IPS-NIHi7 (cell line): ENCODE results near the gene TRAPPC3.
A peak's percentile ranks its signal among the peaks of the same experiment; 100 is the strongest.

Source experiments
- DNase-seq: peaks from one replicate; pipeline ENCODE4 v3.0.0; 2012; ENCODE audit warnings: mixed read lengths; ENCODE audit errors: extremely low spot score

Gene TRAPPC3

GRCh38 chr1:36126797-36127500 is 22.3 kb downstream of the TRAPPC3 start:
- DNase-seq: no peak

- peak; percentile 9 for DNase-seq
These were observed 23.1 kb downstream of the TRAPPC3 start for GRCh38 chr1:36126005-36126716.

- no peak for DNase-seq
These were observed 23.9 kb downstream of the TRAPPC3 start, which contains the start of gene COL8A2 for GRCh38 chr1:36125129-36125991. Gene COL8A2, minus strand, starts transcription at chr1:36125222. Its CDS starts 24,980 bp downstream, at chr1:36100242.

- peak; percentile 31 for DNase-seq
These were observed 24.7 kb downstream of the TRAPPC3 start for GRCh38 chr1:36124404-36125128.

- DNase-seq: no peak
These were observed 25.9 kb downstream of the TRAPPC3 start for GRCh38 chr1:36123356-36123755.

GRCh38 chr1:36122062-36123030 is 26.9 kb downstream of the TRAPPC3 start:
- no peak for DNase-seq

GRCh38 chr1:36119456-36119855 is 29.8 kb downstream of the TRAPPC3 start:
- DNase-seq: no peak

- DNase-seq: no peak
These were observed 30.7 kb downstream of the TRAPPC3 start for GRCh38 chr1:36118447-36119204.

GRCh38 chr1:36116901-36117300 is 32.4 kb downstream of the TRAPPC3 start:
- no peak for DNase-seq

GRCh38 chr1:36115931-36116330 is 33.4 kb downstream of the TRAPPC3 start:
- DNase-seq: no peak

- DNase-seq: no peak
These were observed 34.1 kb downstream of the TRAPPC3 start for GRCh38 chr1:36115200-36115669.

GRCh38 chr1:36114371-36114770 is 34.9 kb downstream of the TRAPPC3 start:
- no peak for DNase-seq

GRCh38 chr1:36112823-36113222 is 36.5 kb downstream of the TRAPPC3 start:
- no peak for DNase-seq

- DNase-seq: no peak
These were observed 38.1 kb downstream of the TRAPPC3 start for GRCh38 chr1:36111151-36111550.

GRCh38 chr1:36109041-36109679 is 40.1 kb downstream of the TRAPPC3 start:
- no peak for DNase-seq

GRCh38 chr1:36108314-36108713 is 41.0 kb downstream of the TRAPPC3 start:
- DNase-seq: no peak

GRCh38 chr1:36107394-36107793 is 41.9 kb downstream of the TRAPPC3 start:
- DNase-seq: no peak

GRCh38 chr1:36106269-36106668 is 43.0 kb downstream of the TRAPPC3 start:
- no peak for DNase-seq

- no peak for DNase-seq
These were observed 47.7 kb downstream of the TRAPPC3 start for GRCh38 chr1:36101546-36101945.
